HepG2 (cell line): ENCODE results near the gene COQ5. TPM values are rescaled to one million over a fixed set of nuclear protein-coding genes. Genes with fewer than 3 reads are reported as not detected.

Source experiments
- ARHGAP35 ChIP-seq: sonication (generic); formaldehyde crosslinking; IDR thresholded peaks from 2 replicates; pipeline ENCODE4 v1.9.0; 2022; ENCODE audit warnings: mild to moderate bottlenecking, inconsistent platforms, moderate library complexity, missing genetic modification reagents, borderline replicate concordance
- ATAD3A ChIP-seq: sonication (generic); formaldehyde crosslinking; IDR thresholded peaks from 2 replicates; pipeline ENCODE4 v1.4.0; 2020; ENCODE audit warnings: missing genetic modification reagents
- DZIP1 ChIP-seq: sonication (generic); formaldehyde crosslinking; IDR thresholded peaks from 2 replicates; pipeline ENCODE4 v1.5.0; 2020; ENCODE audit warnings: mild to moderate bottlenecking, missing genetic modification reagents
- EED ChIP-seq: sonication (generic); formaldehyde crosslinking; IDR thresholded peaks from 2 replicates; pipeline ENCODE4 v1.5.0; 2020; ENCODE audit warnings: mild to moderate bottlenecking, missing genetic modification reagents
- FOXA1 ChIP-seq, 2 experiments: fragments of 450-650 bp in 1 of 2; sonication (generic) in 1 of 2; formaldehyde crosslinking in 1 of 2; IDR thresholded peaks; 2 replicates each; pipeline versions ENCODE4 v1.4.0 to v1.6.1; 2016 to 2020; ENCODE audit warnings: missing genetic modification reagents in 1 of 2
- KLF9 ChIP-seq: IDR thresholded peaks from 2 replicates; pipeline ENCODE4 v1.6.1; 2016; ENCODE audit warnings: low read depth
- NFE2L1 ChIP-seq: sonication (generic); formaldehyde crosslinking; IDR thresholded peaks from 2 replicates; pipeline ENCODE4 v1.4.0; 2020; ENCODE audit warnings: missing genetic modification reagents, mild to moderate bottlenecking, borderline replicate concordance
- SRY ChIP-seq: sonication (generic); formaldehyde crosslinking; IDR thresholded peaks from 2 replicates; pipeline ENCODE4 v1.8.0; 2022; ENCODE audit warnings: mild to moderate bottlenecking, missing genetic modification reagents
- ZFP1 ChIP-seq: IDR thresholded peaks from 2 replicates; pipeline ENCODE4 v1.6.1; 2016
- ZGPAT ChIP-seq: IDR thresholded peaks from 2 replicates; pipeline ENCODE4 v1.6.1; 2016; ENCODE audit warnings: mild to moderate bottlenecking
- ZKSCAN1 ChIP-seq: fragments of 150-350 bp; IDR thresholded peaks from 2 replicates; pipeline ENCODE4 v1.6.1; 2014; ENCODE audit warnings: low read length
- ZNF33B ChIP-seq: sonication (generic); formaldehyde crosslinking; IDR thresholded peaks from 2 replicates; pipeline ENCODE4 v1.5.1; 2020; ENCODE audit warnings: mild to moderate bottlenecking, missing genetic modification reagents
- ZNF740 ChIP-seq: sonication (generic); formaldehyde crosslinking; IDR thresholded peaks from 2 replicates; pipeline ENCODE4 v1.4.0; 2020; ENCODE audit warnings: missing genetic modification reagents
- ZNF780A ChIP-seq: sonication (generic); formaldehyde crosslinking; IDR thresholded peaks from 2 replicates; pipeline ENCODE4 v1.8.0; 2022; ENCODE audit warnings: mild to moderate bottlenecking, missing genetic modification reagents, moderate library complexity
- ZNF878 ChIP-seq: sonication (generic); formaldehyde crosslinking; IDR thresholded peaks from 2 replicates; pipeline ENCODE4 v1.8.1; 2023; ENCODE audit warnings: mild to moderate bottlenecking, missing genetic modification reagents, moderate library complexity
- polyA plus RNA-seq, 8 experiments: library from polyadenylated mRNA; depleted of rRNA in 3 of 8; stranded (reverse) in 7 of 8; unstranded in 1 of 8; fragments of >200 nt; fragmentation: Illumina TruSeq in 4 of 8; extraction: Trizol in 4 of 8; gene quantifications; 2 replicates each; pipeline versions ENCODE4 v1.2.1 to v1.2.3, GENCODE V29; 2011 to 2016; ENCODE audit warnings: low read depth in 4 of 8, missing spikeins in 1 of 8, mixed read lengths in 1 of 8; ENCODE audit not compliant: insufficient read depth in 1 of 8
- total RNA-seq, 5 experiments: library from RNA; depleted of rRNA; stranded (reverse); fragments of >200 nt; fragmentation: Illumina TruSeq; extraction: Trizol; gene quantifications; 2 replicates each; pipeline ENCODE4 v1.2.3, GENCODE V29; 2016; ENCODE audit warnings: low read depth in 1 of 5
- TF ChIP-seq, protein P1 (sequence below): sonication (generic); formaldehyde crosslinking; IDR thresholded peaks from 2 replicates; pipeline ENCODE4 v1.9.0; 2021; ENCODE audit warnings: missing genetic modification reagents, mild to moderate bottlenecking, borderline replicate concordance
- TF ChIP-seq, protein P2 (sequence below): sonication (generic); formaldehyde crosslinking; IDR thresholded peaks from 2 replicates; pipeline ENCODE4 v1.8.0; 2022; ENCODE audit warnings: missing genetic modification reagents, low read depth, mild to moderate bottlenecking, borderline replicate concordance
- TF ChIP-seq, protein P3 (sequence below): sonication (generic); formaldehyde crosslinking; IDR thresholded peaks from 2 replicates; pipeline ENCODE4 v1.4.0; 2020; ENCODE audit warnings: mild to moderate bottlenecking, low read depth, missing genetic modification reagents

Gene COQ5
- total and polyA plus RNA-seq, 2 of the 13 experiments (the other 11 are each of a cell fraction or from before 2014, with no cell fraction given), result 36.4 to 41.5 TPM

DNA sequence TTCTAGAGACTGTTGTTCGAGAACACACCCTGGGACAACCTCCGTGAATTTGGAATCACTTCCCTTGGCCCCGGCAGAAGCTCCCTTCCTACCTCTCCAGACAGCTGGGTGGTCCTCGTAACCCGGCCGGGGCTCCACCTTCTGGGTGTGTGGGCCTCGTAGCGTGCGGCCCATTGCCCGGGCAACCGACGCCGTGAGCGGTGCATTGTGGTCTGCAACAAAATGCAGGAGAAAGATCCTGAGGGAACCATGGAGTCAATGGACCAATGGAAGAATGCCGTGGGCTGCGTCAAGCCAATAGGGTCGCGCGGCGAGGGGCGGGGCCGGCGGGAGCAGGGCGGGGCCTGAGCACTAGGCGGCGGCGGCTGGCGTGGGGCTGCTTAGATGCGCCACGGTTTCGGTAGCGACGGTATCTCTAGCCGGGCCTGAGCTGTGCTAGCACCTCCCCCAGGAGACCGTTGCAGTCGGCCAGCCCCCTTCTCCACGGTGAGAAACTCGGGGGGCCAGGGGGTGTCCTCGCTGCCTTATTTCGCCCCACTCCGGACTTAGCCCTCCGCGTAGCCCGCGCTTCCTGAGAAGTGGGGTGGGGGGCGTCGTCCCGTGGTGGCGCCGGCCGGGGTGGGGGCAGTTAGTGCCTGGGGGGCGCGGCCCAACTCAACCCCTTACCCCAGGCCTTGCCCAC lies 33.1 kb downstream of the COQ5 start, which contains the start of gene DYNLL1 (continued):
- TF ChIP-seq ZGPAT (CRISPR knock-in tag) (peak; percentile 50; the same call in 1 of the 2 replicates), ATAD3A (CRISPR knock-in tag) (0 out of 2 replicates have a peak, but pooled peaks have one; percentile 29), NFE2L1 (no peak), DZIP1 (0 out of 2 replicates have a peak, but pooled peaks have one; percentile 31), EED (CRISPR knock-in tag) (no peak), ZNF740 (CRISPR knock-in tag) (peak; percentile 96), ZFP1 (CRISPR knock-in tag) (no peak), ZNF780A (CRISPR knock-in tag) (no peak), ZNF33B (CRISPR knock-in tag) (no peak), FOXA1 (IDR thresholded peaks at IDR 0.05) (no peak), FOXA1 (CRISPR knock-in tag; IDR thresholded peaks at IDR 0.05) (no peak), SRY (CRISPR knock-in tag) (peak; percentile 88), KLF9 (CRISPR knock-in tag) (no peak), ZNF878 (CRISPR knock-in tag) (no peak), ZKSCAN1 (no peak), ARHGAP35 (CRISPR knock-in tag) (no peak)
- TF ChIP-seq, protein P1, sequence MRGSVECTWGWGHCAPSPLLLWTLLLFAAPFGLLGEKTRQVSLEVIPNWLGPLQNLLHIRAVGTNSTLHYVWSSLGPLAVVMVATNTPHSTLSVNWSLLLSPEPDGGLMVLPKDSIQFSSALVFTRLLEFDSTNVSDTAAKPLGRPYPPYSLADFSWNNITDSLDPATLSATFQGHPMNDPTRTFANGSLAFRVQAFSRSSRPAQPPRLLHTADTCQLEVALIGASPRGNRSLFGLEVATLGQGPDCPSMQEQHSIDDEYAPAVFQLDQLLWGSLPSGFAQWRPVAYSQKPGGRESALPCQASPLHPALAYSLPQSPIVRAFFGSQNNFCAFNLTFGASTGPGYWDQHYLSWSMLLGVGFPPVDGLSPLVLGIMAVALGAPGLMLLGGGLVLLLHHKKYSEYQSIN (CRISPR knock-in tag), result no peak
- TF ChIP-seq, protein P2, sequence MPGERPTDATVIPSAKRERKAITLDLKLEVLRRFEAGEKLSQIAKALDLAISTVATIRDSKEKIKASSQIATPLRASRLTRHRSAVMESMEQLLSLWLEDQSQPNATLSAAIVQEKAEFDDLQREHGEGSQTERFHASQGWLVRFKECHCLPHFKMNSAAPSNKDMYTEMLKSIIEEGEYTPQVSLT (CRISPR knock-in tag), result no peak
- TF ChIP-seq, protein P3, sequence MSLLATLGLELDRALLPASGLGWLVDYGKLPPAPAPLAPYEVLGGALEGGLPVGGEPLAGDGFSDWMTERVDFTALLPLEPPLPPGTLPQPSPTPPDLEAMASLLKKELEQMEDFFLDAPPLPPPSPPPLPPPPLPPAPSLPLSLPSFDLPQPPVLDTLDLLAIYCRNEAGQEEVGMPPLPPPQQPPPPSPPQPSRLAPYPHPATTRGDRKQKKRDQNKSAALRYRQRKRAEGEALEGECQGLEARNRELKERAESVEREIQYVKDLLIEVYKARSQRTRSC (CRISPR knock-in tag), result no peak
